ENCODE measurements around the gene KCNAB3. TPM values are rescaled to one million over a fixed set of nuclear protein-coding genes. Genes with fewer than 3 reads are reported as not detected.

KCNAB3 gene
- total RNA-seq, 4 donors from 2014 or later = 3.4 to 32.7 (median 19.5) TPM; not detected in 1

- peaks cover 0 to 4% of the 10 kb centered on the region in 2 donors for H3K4me1 ChIP-seq
- no peak overlapping the region for H3K4me3 ChIP-seq
- H3K27me3 ChIP-seq = no peaks in the 10 kb centered on the region
- DNase-seq = peak in 1 of 2 donors; percentile 49
- no peaks in the 10 kb centered on the region for H3K9me3 ChIP-seq
- no peaks in the 10 kb centered on the region for H3K36me3 ChIP-seq
- peak overlapping the region; percentile 97 to 98 for H3K27ac ChIP-seq
- no peak for TF ChIP-seq CTCF (IDR thresholded peaks at IDR 0.05)
- TF ChIP-seq POLR2A (IDR thresholded peaks at IDR 0.05) = no peak
- intact Hi-C loops (cut with DNase I; ENCODE audit: low total_unique reads) = no loop called here
Observed at GRCh38 chr17:7881276-7882054, 48.2 kb downstream of the KCNAB3 start.

- H3K27me3 ChIP-seq = no peaks in the 10 kb centered on the region
- no peak for TF ChIP-seq CTCF (IDR thresholded peaks at IDR 0.05)
- TF ChIP-seq POLR2A (IDR thresholded peaks at IDR 0.05) = no peak
- H3K36me3 ChIP-seq = no peaks in the 10 kb centered on the region
- peaks cover 0 to 4% of the 10 kb centered on the region in 2 donors for H3K4me1 ChIP-seq
- intact Hi-C loops (cut with DNase I; ENCODE audit: low total_unique reads) = no loop called here
- no peaks in the 10 kb centered on the region for H3K9me3 ChIP-seq
- no peak overlapping the region for H3K4me3 ChIP-seq
- H3K27ac ChIP-seq = no peak overlapping the region
- no peak for DNase-seq
Observed at GRCh38 chr17:7880076-7880868, 49.4 kb downstream of the KCNAB3 start.

- DNase-seq = no peak
- intact Hi-C loops (cut with DNase I; ENCODE audit: low total_unique reads) = no loop called here
Observed at GRCh38 chr17:7878234-7878633, 51.4 kb downstream of the KCNAB3 start.

GRCh38 chr17:7875804-7876370 lies 53.8 kb downstream of the KCNAB3 start:
- Histone ChIP-seq H3K27ac (no peak overlapping the region), H3K4me1 (no peaks in the 10 kb centered on the region), H3K36me3 (no peaks in the 10 kb centered on the region), H3K9me3 (no peaks in the 10 kb centered on the region), H3K27me3 (no peaks in the 10 kb centered on the region), H3K4me3 (no peak overlapping the region)
- no peak for DNase-seq
- TF ChIP-seq POLR2A (IDR thresholded peaks at IDR 0.05) (no peak), CTCF (IDR thresholded peaks at IDR 0.05) (no peak)
- intact Hi-C loops (cut with DNase I; ENCODE audit: low total_unique reads) = no loop called here

More at GRCh38 chr17:7878234-7878633, 51.4 kb downstream of the KCNAB3 start:
- TF ChIP-seq POLR2A (IDR thresholded peaks at IDR 0.05) = no peak
- TF ChIP-seq CTCF (IDR thresholded peaks at IDR 0.05) = no peak
- Histone ChIP-seq H3K9me3 (no peaks in the 10 kb centered on the region), H3K27me3 (no peaks in the 10 kb centered on the region), H3K27ac (no peak overlapping the region), H3K36me3 (no peaks in the 10 kb centered on the region), H3K4me3 (no peak overlapping the region), H3K4me1 (peaks cover 0 to 4% of the 10 kb centered on the region in 2 donors)
